ENCODE results near the gene PAK1. TPM values are rescaled to one million over a fixed set of nuclear protein-coding genes. Genes with fewer than 3 reads are reported as not detected.

Gene PAK1
- total RNA-seq, 1 experiment from 2014 or later: 26.1 TPM

- no peak overlapping the region for H3K9ac ChIP-seq (ENCODE audit: low read length)
- intact Hi-C loops (cut with micrococcal nuclease): loop anchor here (10.0 kb wide), 1 partner anchor 205 kb away; no protein-coding TSS in a partner anchor
- no peaks in the 10 kb centered on the region for H3K36me3 ChIP-seq (ENCODE audit: low read depth, low read length)
- no peak for TF ChIP-seq EZH2 (IDR thresholded peaks at IDR 0.05; ENCODE audit: low read length, unreplicated experiment)
- no peak for TF ChIP-seq CTCF (conservative IDR thresholded peaks at IDR 0.05; ENCODE audit: low read depth, low read length)
- no peak for TF ChIP-seq EZH2phosphoT487 (IDR thresholded peaks at IDR 0.05; ENCODE audit: borderline replicate concordance, low read length)
- ATAC-seq (no peak), DNase-seq (no peak)
- BruUV-seq (replicated peaks): no TSS peak
- ChIA-PET CTCF (no interaction called here), POLR2A (ENCODE audit: unreplicated experiment) (no interaction called here)
- no peak overlapping the region for H3K4me2 ChIP-seq (ENCODE audit: low read length)
- no peak overlapping the region for H3K27ac ChIP-seq (ENCODE audit: low read length)
- H3K79me2 ChIP-seq (ENCODE audit: low read length): no peaks in the 10 kb centered on the region
- H4K20me1 ChIP-seq (ENCODE audit: low read length): no peaks in the 10 kb centered on the region
- H3K9me2 ChIP-seq (replicated peaks; ENCODE audit: low read length): no peaks in the 10 kb centered on the region
- no peaks in the 10 kb centered on the region for H3K9me3 ChIP-seq (ENCODE audit: low read length)
- no peak overlapping the region for H2AFZ ChIP-seq (ENCODE audit: low read length)
- H3K4me1 ChIP-seq (ENCODE audit: insufficient read depth, low read length): peaks cover 23% of the 10 kb centered on the region
- H3K4me3 ChIP-seq (ENCODE audit: low read length): no peak overlapping the region
- H3F3A ChIP-seq (ENCODE audit: low read length, unreplicated experiment): no peaks in the 10 kb centered on the region
- no peaks in the 10 kb centered on the region for H3K27me3 ChIP-seq (ENCODE audit: low read length)
Observed at GRCh38 chr11:77400271-77400670, 73.6 kb downstream of the PAK1 start.

DNA sequence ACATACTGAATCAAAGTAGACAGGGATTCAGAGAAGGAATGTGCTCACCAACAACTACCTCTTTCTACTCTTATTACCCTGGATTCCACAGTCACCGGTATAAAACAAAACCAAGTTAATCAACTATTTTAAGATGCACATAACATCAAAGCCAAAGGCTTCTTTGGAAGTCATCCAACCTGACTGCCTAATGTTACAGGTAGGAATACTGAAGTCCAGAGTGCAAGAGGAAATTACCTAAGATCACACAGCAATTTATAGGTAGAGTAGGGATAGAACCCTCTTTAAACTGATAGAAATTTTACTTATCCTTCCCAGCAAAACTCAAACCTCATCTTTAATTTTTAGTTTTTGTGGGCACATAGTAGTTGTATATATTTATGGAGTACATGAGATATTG lies 76.3 kb downstream of the PAK1 start:
- H3K4me1 ChIP-seq (ENCODE audit: insufficient read depth, low read length): peaks cover 25% of the 10 kb centered on the region
- no TSS peak for BruUV-seq (replicated peaks)
- no peaks in the 10 kb centered on the region for H3F3A ChIP-seq (ENCODE audit: low read length, unreplicated experiment)
- H3K36me3 ChIP-seq (ENCODE audit: low read depth, low read length): no peaks in the 10 kb centered on the region
- H4K20me1 ChIP-seq (ENCODE audit: low read length): no peaks in the 10 kb centered on the region
- H3K4me3 ChIP-seq (ENCODE audit: low read length): no peak overlapping the region
- H3K27ac ChIP-seq (ENCODE audit: low read length): no peak overlapping the region
- CTCF ChIA-PET: no interaction called here
- no peaks in the 10 kb centered on the region for H3K9me2 ChIP-seq (replicated peaks; ENCODE audit: low read length)
- TF ChIP-seq EZH2phosphoT487 (IDR thresholded peaks at IDR 0.05; ENCODE audit: borderline replicate concordance, low read length): no peak
- TF ChIP-seq CTCF (conservative IDR thresholded peaks at IDR 0.05; ENCODE audit: low read depth, low read length): no peak
- TF ChIP-seq EZH2 (IDR thresholded peaks at IDR 0.05; ENCODE audit: low read length, unreplicated experiment): no peak
- POLR2A ChIA-PET (ENCODE audit: unreplicated experiment): no interaction called here
- no peak overlapping the region for H3K9ac ChIP-seq (ENCODE audit: low read length)
- intact Hi-C loops (cut with micrococcal nuclease): no loop called here
- no peaks in the 10 kb centered on the region for H3K9me3 ChIP-seq (ENCODE audit: low read length)
- no peak for DNase-seq
- H3K4me2 ChIP-seq (ENCODE audit: low read length): no peak overlapping the region
- H3K79me2 ChIP-seq (ENCODE audit: low read length): no peaks in the 10 kb centered on the region
- no peak overlapping the region for H2AFZ ChIP-seq (ENCODE audit: low read length)
- no peaks in the 10 kb centered on the region for H3K27me3 ChIP-seq (ENCODE audit: low read length)
- no peak for ATAC-seq

DNA sequence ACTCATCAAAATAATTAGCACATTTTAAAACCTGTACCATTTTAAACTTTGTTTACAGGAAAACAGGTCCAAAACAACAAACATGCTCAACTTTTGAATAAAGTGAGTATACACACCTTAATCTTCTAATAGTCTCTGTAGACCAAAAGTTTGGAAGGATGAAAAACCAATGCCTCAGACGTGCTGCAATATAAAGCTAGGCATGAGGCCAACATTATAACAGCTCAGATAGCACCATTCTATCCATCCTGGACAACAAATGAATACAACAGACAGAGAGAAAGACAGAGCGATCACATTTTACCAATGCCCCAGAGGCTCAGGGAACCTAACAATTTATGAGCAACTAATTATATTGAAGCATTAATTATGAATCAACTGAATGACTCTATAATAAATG lies 77.0 kb downstream of the PAK1 start:
- H3K27ac ChIP-seq (ENCODE audit: low read length): no peak overlapping the region
- no peaks in the 10 kb centered on the region for H3K36me3 ChIP-seq (ENCODE audit: low read depth, low read length)
- peaks cover 20% of the 10 kb centered on the region for H3K4me1 ChIP-seq (ENCODE audit: insufficient read depth, low read length)
- TF ChIP-seq EZH2phosphoT487 (IDR thresholded peaks at IDR 0.05; ENCODE audit: borderline replicate concordance, low read length) (no peak), EZH2 (IDR thresholded peaks at IDR 0.05; ENCODE audit: low read length, unreplicated experiment) (no peak), CTCF (conservative IDR thresholded peaks at IDR 0.05; ENCODE audit: low read depth, low read length) (no peak)
- no peak overlapping the region for H3K4me2 ChIP-seq (ENCODE audit: low read length)
- ChIA-PET POLR2A (ENCODE audit: unreplicated experiment) (no interaction called here), CTCF (no interaction called here)
- H3K9me2 ChIP-seq (replicated peaks; ENCODE audit: low read length): no peaks in the 10 kb centered on the region
- no peaks in the 10 kb centered on the region for H3K27me3 ChIP-seq (ENCODE audit: low read length)
- no peaks in the 10 kb centered on the region for H3F3A ChIP-seq (ENCODE audit: low read length, unreplicated experiment)
- intact Hi-C loops (cut with micrococcal nuclease): no loop called here
- H3K79me2 ChIP-seq (ENCODE audit: low read length): no peaks in the 10 kb centered on the region
- ATAC-seq (no peak), DNase-seq (no peak)
- no peak overlapping the region for H2AFZ ChIP-seq (ENCODE audit: low read length)
- no TSS peak for BruUV-seq (replicated peaks)
- no peak overlapping the region for H3K9ac ChIP-seq (ENCODE audit: low read length)
- H3K4me3 ChIP-seq (ENCODE audit: low read length): no peak overlapping the region
- H4K20me1 ChIP-seq (ENCODE audit: low read length): no peaks in the 10 kb centered on the region
- H3K9me3 ChIP-seq (ENCODE audit: low read length): no peaks in the 10 kb centered on the region
